ENCODE measurements around the gene CCBE1.
"Not testable (repeated sequence)": the region's sequence is repeated elsewhere in the genome, so short reads cannot be mapped to it uniquely, and the experiment has no call there.

The CCBE1 gene

GRCh38 chr18:59675346-59675745 is 21.9 kb downstream of the CCBE1 start:
- no peak for DNase-seq

GRCh38 chr18:59674903-59675270 is 22.3 kb downstream of the CCBE1 start:
- no peak for DNase-seq

GRCh38 chr18:59674186-59674902 is 22.9 kb downstream of the CCBE1 start:
- no peak for DNase-seq

GRCh38 chr18:59672235-59672711 is 24.9 kb downstream of the CCBE1 start:
- DNase-seq = no peak

GRCh38 chr18:59671551-59671950 is 25.7 kb downstream of the CCBE1 start:
- DNase-seq = no peak

- DNase-seq = no peak
Measured at GRCh38 chr18:59669872-59670657, 27.2 kb downstream of the CCBE1 start.

- DNase-seq = no peak
Measured at GRCh38 chr18:59667488-59667887, 29.7 kb downstream of the CCBE1 start.

- not testable (repeated sequence) for DNase-seq
Measured at GRCh38 chr18:59666007-59666402, 31.2 kb downstream of the CCBE1 start.

- DNase-seq = no peak
Measured at GRCh38 chr18:59665057-59666006, 31.9 kb downstream of the CCBE1 start.

- no peak for DNase-seq
Measured at GRCh38 chr18:59664329-59664728, 32.9 kb downstream of the CCBE1 start.

- no peak for DNase-seq
Measured at GRCh38 chr18:59663096-59663495, 34.1 kb downstream of the CCBE1 start.

- no peak for DNase-seq
Measured at GRCh38 chr18:59661891-59662701, 35.1 kb downstream of the CCBE1 start.

GRCh38 chr18:59660786-59661743 is 36.2 kb downstream of the CCBE1 start:
- DNase-seq = no peak

GRCh38 chr18:59660366-59660765 is 36.9 kb downstream of the CCBE1 start:
- DNase-seq = no peak

GRCh38 chr18:59659508-59660170 is 37.6 kb downstream of the CCBE1 start:
- no peak for DNase-seq

- DNase-seq = no peak
Measured at GRCh38 chr18:59658941-59659340, 38.3 kb downstream of the CCBE1 start.

GRCh38 chr18:59657012-59657411 is 40.2 kb downstream of the CCBE1 start:
- no peak for DNase-seq

- DNase-seq = no peak
Measured at GRCh38 chr18:59656373-59656887, 40.8 kb downstream of the CCBE1 start.

- no peak for DNase-seq
Measured at GRCh38 chr18:59655676-59656075, 41.5 kb downstream of the CCBE1 start.

- no peak for DNase-seq
Measured at GRCh38 chr18:59651071-59651470, 46.2 kb downstream of the CCBE1 start.
